ENCODE data around the gene OGN.

OGN gene

GRCh38 chr9:92402826-92403745 is 1.3 kb downstream of the OGN start:
- DNase-seq, result no peak

DNA sequence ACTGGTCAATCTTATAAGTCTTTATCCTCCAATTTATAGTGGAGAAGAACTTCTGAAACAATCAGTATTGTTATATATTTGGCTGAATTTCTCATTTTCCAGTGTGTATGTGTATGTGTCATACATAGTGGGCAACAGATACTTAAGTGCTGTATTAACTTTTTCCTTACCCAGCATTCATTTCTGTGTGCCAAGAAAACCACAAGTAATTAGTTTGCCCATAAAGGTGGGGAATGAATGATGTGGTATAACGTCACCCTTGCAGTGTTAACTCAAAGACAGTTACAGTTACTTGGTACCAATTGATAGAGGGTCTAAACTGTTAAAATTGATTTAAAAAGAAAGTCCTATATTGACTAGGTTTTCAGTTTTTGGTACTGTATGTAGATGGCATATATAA is 2.0 kb downstream of the OGN start:
- DNase-seq, result no peak

- DNase-seq, result no peak
Observed at GRCh38 chr9:92397853-92398252, 6.5 kb downstream of the OGN start.

DNA sequence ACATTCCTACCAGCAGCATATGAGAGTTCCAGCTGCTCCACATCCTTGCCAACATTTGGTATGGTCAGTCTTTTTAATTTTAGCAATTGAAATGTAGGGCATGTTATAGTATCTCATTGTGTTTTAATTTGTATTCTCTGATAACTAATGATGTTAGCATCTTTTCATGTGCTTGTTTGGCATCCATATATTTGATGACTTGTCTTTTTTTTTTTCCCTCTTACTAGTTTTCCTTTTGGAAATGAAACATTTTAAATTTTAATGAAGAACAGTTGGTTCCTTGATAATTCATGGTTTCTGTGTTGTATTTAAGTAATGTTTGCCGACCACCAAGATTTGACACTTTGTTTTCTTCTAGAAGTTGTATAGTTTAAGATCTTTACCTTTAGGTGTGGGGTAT is 8.8 kb downstream of the OGN start:
- DNase-seq, result no peak

- no peak for DNase-seq
Observed at GRCh38 chr9:92393686-92394085, 10.7 kb downstream of the OGN start.

- DNase-seq, result no peak
Observed at GRCh38 chr9:92392690-92393089, 11.7 kb downstream of the OGN start.

DNA sequence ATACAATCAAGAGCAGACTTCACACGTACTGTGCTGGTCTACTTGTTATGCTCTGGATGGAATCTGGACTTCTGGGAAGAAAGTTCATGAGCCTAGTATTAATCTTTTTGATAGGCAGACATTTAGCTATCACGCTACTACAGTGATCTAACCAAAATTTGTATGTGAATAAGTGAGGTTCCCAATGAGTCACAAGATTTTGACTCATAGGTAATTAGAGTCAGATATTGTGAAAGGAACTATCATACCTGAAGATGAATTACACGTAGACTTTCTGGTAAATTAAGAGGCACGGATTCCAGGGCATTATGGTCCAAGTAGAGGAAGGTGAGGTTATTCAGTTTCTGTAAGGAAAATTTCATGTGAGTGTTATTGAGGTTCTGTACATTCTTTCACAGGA is 18.4 kb downstream of the OGN start:
- DNase-seq, result no peak

DNA sequence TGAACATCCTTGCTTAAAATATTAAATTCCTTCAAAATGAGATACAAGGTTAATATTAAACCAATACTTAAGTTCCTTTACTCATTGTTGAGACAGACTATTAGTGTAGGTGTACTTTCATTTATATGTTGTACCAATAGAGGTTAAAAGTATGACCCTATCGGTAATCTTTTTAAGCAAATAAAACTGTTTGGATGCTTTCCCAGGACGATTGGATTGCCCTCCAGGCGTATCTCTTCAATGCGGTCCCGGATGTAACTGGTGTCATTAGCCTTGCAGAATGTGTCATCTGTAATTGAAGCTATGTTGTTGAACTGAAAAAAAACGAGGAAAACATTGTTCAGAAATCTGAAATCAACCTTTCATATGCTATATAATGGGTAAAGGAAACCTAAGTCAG is 18.9 kb downstream of the OGN start:
- DNase-seq, result no peak

DNA sequence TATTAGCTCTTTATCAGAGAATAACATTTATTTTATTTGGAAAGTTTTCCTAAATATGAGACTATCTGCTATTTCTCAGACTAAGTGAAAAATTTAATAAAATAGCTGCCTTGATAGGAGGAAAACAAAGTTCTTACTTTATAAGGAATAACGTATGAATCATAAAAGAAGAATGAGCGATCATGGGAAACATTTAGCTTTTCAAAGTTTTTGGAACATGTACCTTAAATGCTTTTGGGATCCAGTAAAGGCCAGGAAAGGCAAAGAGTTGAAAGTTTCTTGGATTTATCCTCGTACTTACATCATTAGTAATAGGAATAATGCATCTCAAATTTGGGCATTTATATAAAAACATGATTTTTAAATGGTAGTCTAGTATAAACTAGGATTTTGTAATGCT is 19.4 kb downstream of the OGN start:
- no peak for DNase-seq

DNA sequence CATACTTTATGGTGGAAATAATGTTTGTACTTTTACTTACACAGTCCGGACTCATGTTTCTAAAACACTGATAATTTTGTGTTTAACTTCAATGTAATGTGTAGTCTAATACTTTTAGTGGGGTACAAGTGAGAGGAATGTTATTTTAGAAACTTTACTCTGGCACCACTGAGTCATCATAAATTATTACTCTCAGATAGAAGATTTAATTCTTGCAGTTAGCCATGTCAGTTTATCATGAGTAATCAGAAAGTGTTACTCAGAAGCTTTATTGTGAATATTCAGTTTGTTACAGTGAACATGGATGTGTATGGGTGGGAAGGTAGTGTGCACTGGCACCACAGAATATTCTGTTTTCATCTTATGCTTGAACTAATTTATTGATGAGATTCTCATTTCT is 20.0 kb downstream of the OGN start:
- DNase-seq, result no peak

DNA sequence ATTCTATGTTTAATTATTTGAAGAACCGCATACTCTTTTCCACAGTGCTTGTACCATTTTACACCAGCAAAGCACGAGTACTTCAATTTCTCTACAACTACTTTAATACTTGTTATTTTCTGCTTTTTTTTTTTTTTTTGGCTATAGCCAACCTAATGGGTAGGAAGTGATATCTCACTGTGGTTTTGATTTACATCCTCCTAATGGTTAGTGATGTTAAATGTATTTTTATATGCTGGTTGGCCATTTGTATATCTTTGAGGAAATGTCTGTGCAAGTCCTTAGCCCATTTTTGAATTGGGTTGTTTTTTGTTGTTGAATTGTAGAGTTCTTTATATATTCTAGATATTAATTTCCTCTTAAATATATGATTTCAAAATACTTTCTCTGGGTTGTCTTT is 22.6 kb downstream of the OGN start:
- no peak for DNase-seq

GRCh38 chr9:92380603-92381002 is 23.8 kb downstream of the OGN start:
- DNase-seq, result no peak

GRCh38 chr9:92378865-92379560 is 25.4 kb downstream of the OGN start:
- DNase-seq, result no peak

GRCh38 chr9:92377876-92378275 is 26.5 kb downstream of the OGN start:
- DNase-seq, result no peak

GRCh38 chr9:92373167-92373566 is 31.2 kb downstream of the OGN start:
- no peak for DNase-seq

DNA sequence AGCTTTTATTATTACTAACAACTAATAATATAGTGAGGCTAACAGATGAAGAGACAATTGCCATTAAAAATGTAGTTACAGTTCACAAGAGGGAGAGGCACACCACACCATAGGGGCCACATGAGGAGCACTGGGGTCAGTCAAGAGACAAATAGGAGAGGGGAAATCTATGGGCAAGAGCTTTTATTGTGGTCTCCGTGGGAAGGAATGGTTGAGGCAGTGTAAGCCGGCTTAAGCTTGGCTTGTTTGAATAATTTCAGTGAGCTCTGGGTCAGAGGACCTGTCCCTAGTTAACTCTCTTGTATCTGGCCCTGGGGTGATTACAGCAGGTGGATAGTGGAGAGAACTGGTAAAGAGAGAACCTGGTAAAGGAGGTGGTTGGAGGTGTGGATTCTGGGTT is 35.3 kb downstream of the OGN start:
- DNase-seq, result no peak

GRCh38 chr9:92360083-92360482 is 44.3 kb downstream of the OGN start:
- DNase-seq, result no peak

DNA sequence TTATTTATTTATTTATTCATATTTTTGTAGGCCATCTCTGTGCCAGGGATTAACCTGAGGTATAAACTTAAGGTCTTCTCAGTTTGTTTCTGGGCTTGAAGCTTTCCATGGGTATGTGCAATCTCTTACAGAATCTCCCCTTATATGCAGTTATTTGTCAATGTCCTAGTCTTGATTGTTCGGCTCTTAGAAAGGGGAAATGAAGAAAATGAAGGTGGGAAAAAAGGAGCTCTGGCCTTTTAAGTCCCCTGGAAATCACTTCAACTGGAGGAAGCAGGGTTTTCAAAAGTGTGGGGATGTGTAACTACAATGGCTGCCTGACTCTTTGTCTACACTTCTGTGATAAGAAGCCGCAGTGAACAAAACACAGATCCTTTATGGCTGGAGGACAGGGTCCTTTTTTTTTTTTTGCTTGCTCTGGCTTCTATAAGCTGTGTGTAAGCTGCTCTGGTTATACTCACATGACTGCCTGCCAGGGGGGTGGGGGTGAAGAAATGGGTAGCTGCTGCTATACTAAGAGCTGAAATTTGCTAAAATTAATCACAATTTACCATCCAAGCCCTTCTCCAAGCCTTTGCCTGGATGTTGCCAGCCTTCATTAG is 44.9 kb downstream of the OGN start:
- peak; percentile 77 for DNase-seq

- DNase-seq, result no peak
Observed at GRCh38 chr9:92353051-92353450, 51.3 kb downstream of the OGN start.

DNA sequence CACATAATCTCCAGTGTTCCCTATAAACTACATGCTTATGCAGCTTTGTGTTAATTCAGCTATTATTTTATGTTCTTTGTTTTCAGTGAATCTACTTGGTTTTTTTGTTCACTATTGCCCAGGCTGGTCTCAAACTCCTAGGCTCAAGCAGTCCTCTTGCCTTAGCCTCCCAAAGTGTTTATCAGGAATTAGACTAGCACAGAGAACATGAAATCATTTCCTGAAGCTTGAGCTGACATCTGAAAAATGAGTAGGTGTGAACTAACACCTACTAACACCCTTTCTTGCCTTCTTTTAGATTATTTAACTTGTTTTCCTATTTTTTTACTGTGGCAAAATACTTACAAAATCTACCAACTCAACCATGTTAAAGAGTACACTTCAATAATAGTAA is 53.6 kb downstream of the OGN start:
- no peak for DNase-seq

GRCh38 chr9:92349771-92350739 is 54.3 kb downstream of the OGN start:
- DNase-seq, result peak; percentile 37

GRCh38 chr9:92345582-92345981 is 58.8 kb downstream of the OGN start:
- no peak for DNase-seq

All from left hindlimb (tissue), 1 donor.